SK-N-SH (cell line): Measurements from ENCODE around the gene ATRN. TPM values are rescaled to one million over a fixed set of nuclear protein-coding genes. Genes with fewer than 3 reads are reported as not detected.

ENCODE experiments used
- CTCF ChIA-PET: fragments of 300-600, 350-600 bp; formaldehyde crosslinking; extraction: SDS; loops from one replicate; lab custom pipeline; 2021; lab: Yijun Ruan, JAX
- POLR2A ChIA-PET: fragments of 350-600 bp; sonication (Branson Sonifier 250); formaldehyde crosslinking; extraction: SDS; loops from one replicate; lab custom pipeline; 2020; ENCODE audit warnings: antibody characterized with exemption, inconsistent platforms; lab: Yijun Ruan, JAX
- DNase-seq: peaks from one replicate; pipeline ENCODE4 v3.0.0; 2012
- H2AFZ ChIP-seq: fragments of 200-600 bp; sonication (generic); 2 replicates; pipeline ENCODE4 v1.8.1; 2016; ENCODE audit warnings: antibody characterized with exemption, mild to moderate bottlenecking, low read depth
- H3F3A ChIP-seq: fragments of 200-600 bp; sonication (generic); replicated peaks from 2 replicates; pipeline ENCODE3; 2016; ENCODE audit warnings: antibody characterized with exemption, mild to moderate bottlenecking; ENCODE audit not compliant: insufficient read depth
- H3K27ac ChIP-seq, 2 experiments: fragments of 200-500 bp in 1 of 2; fragments of 200-600 bp in 1 of 2; sonication (Bioruptor generic) in 1 of 2; sonication (generic), shearing (Covaris generic) in 1 of 2; 2 replicates each; pipeline versions ENCODE4 v1.5.1 to v1.6.1; 2014 to 2016; ENCODE audit warnings: low read depth in 2 of 2, inconsistent platforms in 1 of 2, low read length in 1 of 2, mild to moderate bottlenecking in 1 of 2, mixed read lengths in 1 of 2
- H3K27me3 ChIP-seq: fragments of 200-600 bp; sonication (generic), shearing (Covaris generic); 2 replicates; pipeline ENCODE4 v1.6.1; 2016; ENCODE audit warnings: mixed run types; ENCODE audit not compliant: insufficient read depth
- H3K36me3 ChIP-seq, 2 experiments: fragments of 200-500 bp in 1 of 2; fragments of 200-600 bp in 1 of 2; sonication (Bioruptor generic) in 1 of 2; sonication (generic) in 1 of 2; replicated peaks in 1 of 2; 2 replicates each; pipeline versions ENCODE3 to v1.5.1; 2014 to 2016; ENCODE audit warnings: low read length in 1 of 2, mild to moderate bottlenecking in 1 of 2; ENCODE audit not compliant: insufficient read depth in 2 of 2, control insufficient read depth in 1 of 2
- H3K4me1 ChIP-seq, 2 experiments: fragments of 200-500 bp in 1 of 2; fragments of 200-600 bp in 1 of 2; sonication (Bioruptor generic) in 1 of 2; sonication (generic), shearing (Covaris generic) in 1 of 2; 2 replicates each; pipeline versions ENCODE4 v1.5.1 to v1.6.1; 2014 to 2016; ENCODE audit warnings: low read depth in 1 of 2, low read length in 1 of 2, mixed run types in 1 of 2; ENCODE audit not compliant: insufficient read depth in 2 of 2, control insufficient read depth in 1 of 2
- H3K4me2 ChIP-seq: fragments of 200-600 bp; sonication (generic), shearing (Covaris generic); 2 replicates; pipeline ENCODE4 v1.6.1; 2017; ENCODE audit warnings: mixed run types
- H3K4me3 ChIP-seq, 2 experiments: fragments of 200-500 bp in 1 of 2; fragments of 200-600 bp in 1 of 2; sonication (Bioruptor generic) in 1 of 2; sonication (generic), shearing (Covaris generic) in 1 of 2; 2 replicates each; pipeline versions ENCODE4 v1.5.1 to v1.8.1; 2014 to 2016; ENCODE audit warnings: low read depth in 2 of 2, inconsistent platforms in 1 of 2, low read length in 1 of 2, mild to moderate bottlenecking in 1 of 2, mixed read lengths in 1 of 2, moderate library complexity in 1 of 2
- H3K79me2 ChIP-seq: fragments of 200-600 bp; sonication (generic); 2 replicates; pipeline ENCODE4 v1.8.1; 2017; ENCODE audit warnings: mild to moderate bottlenecking; ENCODE audit not compliant: insufficient read depth
- H3K9ac ChIP-seq: fragments of 200-600 bp; sonication (generic); 2 replicates; pipeline ENCODE4 v1.6.1; 2017; ENCODE audit warnings: mixed run types
- H3K9me2 ChIP-seq: fragments of 200-600 bp; sonication (generic); 2 replicates; pipeline ENCODE4 v1.6.1; 2017; ENCODE audit warnings: mixed run types
- H3K9me3 ChIP-seq: fragments of 200-600 bp; sonication (generic); 2 replicates; pipeline ENCODE4 v1.6.1; 2017; ENCODE audit warnings: mixed run types, mild to moderate bottlenecking, moderate library complexity
- H4K20me1 ChIP-seq: fragments of 200-600 bp; sonication (generic); 2 replicates; pipeline ENCODE4 v1.6.1; 2017; ENCODE audit warnings: mild to moderate bottlenecking, mixed run types; ENCODE audit not compliant: insufficient read depth
- ELF1 ChIP-seq: IDR thresholded peaks from 2 replicates; pipeline ENCODE4 v1.4.0; 2012
- EP300 ChIP-seq, 2 experiments: IDR thresholded peaks; 2 replicates each; pipeline versions ENCODE4 v1.4.0 to v1.6.1; 2012; ENCODE audit warnings: borderline replicate concordance in 1 of 2, low read depth in 1 of 2, low read length in 1 of 2
- GABPA ChIP-seq: IDR thresholded peaks from 2 replicates; pipeline ENCODE4 v1.4.0; 2012; ENCODE audit warnings: low read depth, mild to moderate bottlenecking
- MAX ChIP-seq: IDR thresholded peaks from 2 replicates; pipeline ENCODE4 v1.4.0; 2012; ENCODE audit warnings: low read depth
- MEF2A ChIP-seq: IDR thresholded peaks from 2 replicates; pipeline ENCODE4 v1.4.0; 2012; ENCODE audit warnings: low read depth, borderline replicate concordance
- MXI1 ChIP-seq: IDR thresholded peaks from 2 replicates; pipeline ENCODE4 v1.6.1; 2012; ENCODE audit warnings: mild to moderate bottlenecking, low read depth, low read length, improper control_type of control experiment
- NFIC ChIP-seq: IDR thresholded peaks from 2 replicates; pipeline ENCODE4 v1.4.0; 2012; ENCODE audit warnings: borderline replicate concordance
- NRF1 ChIP-seq: IDR thresholded peaks from 2 replicates; pipeline ENCODE4 v1.6.1; 2012; ENCODE audit warnings: low read depth, mild to moderate bottlenecking, low read length
- POLR2AphosphoS5 ChIP-seq: IDR thresholded peaks from 2 replicates; pipeline ENCODE4 v1.6.1; 2012; ENCODE audit warnings: low read depth, low read length
- RAD21 ChIP-seq: IDR thresholded peaks from 2 replicates; pipeline ENCODE4 v1.6.1; 2012; ENCODE audit warnings: mild to moderate bottlenecking, low read length
- SMC3 ChIP-seq: IDR thresholded peaks from 2 replicates; pipeline ENCODE4 v1.6.1; 2012; ENCODE audit warnings: low read depth, low read length, improper control_type of control experiment
- TAF1 ChIP-seq: IDR thresholded peaks from 2 replicates; pipeline ENCODE4 v1.6.1; 2012; ENCODE audit warnings: low read depth, mild to moderate bottlenecking, low read length, moderate library complexity, borderline replicate concordance
- TCF12 ChIP-seq: IDR thresholded peaks from 2 replicates; pipeline ENCODE4 v1.4.0; 2012
- WGBS: methylation state at CpG from one replicate; pipeline ENCODE4 v1.1.6; 2017; ENCODE audit warnings: low lambda C conversion rate; 5-methylcytosine and 5-hydroxymethylcytosine counted together
- polyA plus RNA-seq, 3 experiments: library from polyadenylated mRNA; depleted of rRNA; stranded (reverse); fragments of >200 nt; gene quantifications; 2 replicates each; pipeline ENCODE4 v1.2.3, GENCODE V29; 2012
- TF ChIP-seq, protein P1 (sequence below): fragments of 150-350 bp; IDR thresholded peaks from 2 replicates; pipeline ENCODE4 v1.6.1; 2017; ENCODE audit warnings: antibody characterized with exemption, low read length, low read depth, borderline replicate concordance
- TF ChIP-seq, protein P2 (sequence below): IDR thresholded peaks from 2 replicates; pipeline ENCODE4; 2012
- TF ChIP-seq, protein P3 (sequence below): fragments of 150-350 bp; IDR thresholded peaks from 2 replicates; pipeline ENCODE4 v1.6.1; 2016; ENCODE audit warnings: mild to moderate bottlenecking, low read depth, low read length
- TF ChIP-seq, protein P4 (sequence below): IDR thresholded peaks from 2 replicates; pipeline ENCODE4 v1.4.0; 2012; ENCODE audit warnings: low read depth, borderline replicate concordance

Gene ATRN
- polyA plus RNA-seq, 1 of the 3 experiments (the other 2 are of a cell fraction), result 33.8 TPM

GRCh38 chr20:3515379-3516170 is 44.8 kb downstream of the ATRN start:
- Histone ChIP-seq H3F3A (no peaks in the 10 kb centered on the region), H4K20me1 (no peaks in the 10 kb centered on the region), H3K9me2 (no peaks in the 10 kb centered on the region), H3K79me2 (peaks cover 35% of the 10 kb centered on the region; the same call in 1 of the 2 replicates), H3K4me1 (no peaks in the 10 kb centered on the region), H3K4me3 (no peak overlapping the region), H3K4me2 (no peak overlapping the region)
- no peak for DNase-seq
- 84% methylated on average over 3 of the region's 3 CpGs for WGBS
- no peak for TF ChIP-seq TAF1
- TF ChIP-seq MAX, result no peak
- TF ChIP-seq NRF1, result no peak
- no peak for TF ChIP-seq TCF12
- no peak for TF ChIP-seq EP300 (IDR thresholded peaks at IDR 0.05; ENCODE audit: borderline replicate concordance in 1 of 2, low read depth in 1 of 2, low read length in 1 of 2)
- TF ChIP-seq, protein P1, sequence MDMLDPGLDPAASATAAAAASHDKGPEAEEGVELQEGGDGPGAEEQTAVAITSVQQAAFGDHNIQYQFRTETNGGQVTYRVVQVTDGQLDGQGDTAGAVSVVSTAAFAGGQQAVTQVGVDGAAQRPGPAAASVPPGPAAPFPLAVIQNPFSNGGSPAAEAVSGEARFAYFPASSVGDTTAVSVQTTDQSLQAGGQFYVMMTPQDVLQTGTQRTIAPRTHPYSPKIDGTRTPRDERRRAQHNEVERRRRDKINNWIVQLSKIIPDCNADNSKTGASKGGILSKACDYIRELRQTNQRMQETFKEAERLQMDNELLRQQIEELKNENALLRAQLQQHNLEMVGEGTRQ, result no peak
- TF ChIP-seq, all 33 proteins: peak for 0
- no peak overlapping the region for H3K27ac ChIP-seq
- POLR2A ChIA-PET, result no interaction called here
- no peaks in the 10 kb centered on the region for H3K27me3 ChIP-seq
- H2AFZ ChIP-seq, result no peak overlapping the region
- H3K36me3 ChIP-seq, result peaks cover 0 to 3% of the 10 kb centered on the region in 2 experiments
- CTCF ChIA-PET, result interaction anchor here (0.7 kb wide), 1 partner anchor 196 kb away, joined by 3 read pairs; no protein-coding TSS in a partner anchor
- no peak overlapping the region for H3K9ac ChIP-seq
- no peaks in the 10 kb centered on the region for H3K9me3 ChIP-seq

- no peak overlapping the region for H3K27ac ChIP-seq
- ChIA-PET POLR2A (no interaction called here), CTCF (no interaction called here)
- TF ChIP-seq MAX, result no peak
- no peak for TF ChIP-seq MXI1
- TF ChIP-seq, protein P2, sequence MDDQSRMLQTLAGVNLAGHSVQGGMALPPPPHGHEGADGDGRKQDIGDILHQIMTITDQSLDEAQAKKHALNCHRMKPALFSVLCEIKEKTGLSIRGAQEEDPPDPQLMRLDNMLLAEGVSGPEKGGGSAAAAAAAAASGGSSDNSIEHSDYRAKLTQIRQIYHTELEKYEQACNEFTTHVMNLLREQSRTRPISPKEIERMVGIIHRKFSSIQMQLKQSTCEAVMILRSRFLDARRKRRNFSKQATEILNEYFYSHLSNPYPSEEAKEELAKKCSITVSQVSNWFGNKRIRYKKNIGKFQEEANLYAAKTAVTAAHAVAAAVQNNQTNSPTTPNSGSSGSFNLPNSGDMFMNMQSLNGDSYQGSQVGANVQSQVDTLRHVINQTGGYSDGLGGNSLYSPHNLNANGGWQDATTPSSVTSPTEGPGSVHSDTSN, result no peak
- TF ChIP-seq, protein P3, sequence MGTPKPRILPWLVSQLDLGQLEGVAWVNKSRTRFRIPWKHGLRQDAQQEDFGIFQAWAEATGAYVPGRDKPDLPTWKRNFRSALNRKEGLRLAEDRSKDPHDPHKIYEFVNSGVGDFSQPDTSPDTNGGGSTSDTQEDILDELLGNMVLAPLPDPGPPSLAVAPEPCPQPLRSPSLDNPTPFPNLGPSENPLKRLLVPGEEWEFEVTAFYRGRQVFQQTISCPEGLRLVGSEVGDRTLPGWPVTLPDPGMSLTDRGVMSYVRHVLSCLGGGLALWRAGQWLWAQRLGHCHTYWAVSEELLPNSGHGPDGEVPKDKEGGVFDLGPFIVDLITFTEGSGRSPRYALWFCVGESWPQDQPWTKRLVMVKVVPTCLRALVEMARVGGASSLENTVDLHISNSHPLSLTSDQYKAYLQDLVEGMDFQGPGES, result no peak
- TF ChIP-seq POLR2AphosphoS5, result no peak
- TF ChIP-seq, protein P4, sequence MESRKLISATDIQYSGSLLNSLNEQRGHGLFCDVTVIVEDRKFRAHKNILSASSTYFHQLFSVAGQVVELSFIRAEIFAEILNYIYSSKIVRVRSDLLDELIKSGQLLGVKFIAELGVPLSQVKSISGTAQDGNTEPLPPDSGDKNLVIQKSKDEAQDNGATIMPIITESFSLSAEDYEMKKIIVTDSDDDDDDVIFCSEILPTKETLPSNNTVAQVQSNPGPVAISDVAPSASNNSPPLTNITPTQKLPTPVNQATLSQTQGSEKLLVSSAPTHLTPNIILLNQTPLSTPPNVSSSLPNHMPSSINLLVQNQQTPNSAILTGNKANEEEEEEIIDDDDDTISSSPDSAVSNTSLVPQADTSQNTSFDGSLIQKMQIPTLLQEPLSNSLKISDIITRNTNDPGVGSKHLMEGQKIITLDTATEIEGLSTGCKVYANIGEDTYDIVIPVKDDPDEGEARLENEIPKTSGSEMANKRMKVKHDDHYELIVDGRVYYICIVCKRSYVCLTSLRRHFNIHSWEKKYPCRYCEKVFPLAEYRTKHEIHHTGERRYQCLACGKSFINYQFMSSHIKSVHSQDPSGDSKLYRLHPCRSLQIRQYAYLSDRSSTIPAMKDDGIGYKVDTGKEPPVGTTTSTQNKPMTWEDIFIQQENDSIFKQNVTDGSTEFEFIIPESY, result no peak
- TF ChIP-seq NFIC, result no peak
- TF ChIP-seq RAD21, result no peak
- TF ChIP-seq SMC3, result no peak
- no peak for TF ChIP-seq ELF1
- TF ChIP-seq TCF12, result no peak
- TF ChIP-seq MEF2A, result no peak
- no peak for TF ChIP-seq GABPA
Observed at GRCh38 chr20:3521852-3522740, 51.3 kb downstream of the ATRN start.

More at GRCh38 chr20:3521852-3522740, 51.3 kb downstream of the ATRN start:
- Histone ChIP-seq H4K20me1 (no peaks in the 10 kb centered on the region), H3K9me2 (no peaks in the 10 kb centered on the region), H3K36me3 (peaks cover 0 to 13% of the 10 kb centered on the region in 2 experiments), H3K4me3 (no peak overlapping the region), H3K9ac (no peak overlapping the region), H3K4me2 (no peak overlapping the region), H3F3A (no peaks in the 10 kb centered on the region), H3K9me3 (no peaks in the 10 kb centered on the region), H2AFZ (no peak overlapping the region), H3K79me2 (0 out of 2 replicates have a peak, but pooled peaks cover 6% of the 10 kb centered on the region), H3K27me3 (no peaks in the 10 kb centered on the region), H3K4me1 (no peaks in the 10 kb centered on the region)
- WGBS, result 88% methylated on average over 5 of the region's 5 CpGs
- no peak for DNase-seq
